PC-9 (cell line): ENCODE data around the gene GGT1.

Experiments
- EZH2 ChIP-seq: fragments of 200-600 bp; sonication (generic); IDR thresholded peaks from 2 replicates; pipeline ENCODE4 v1.8.0; 2017; ENCODE audit warnings: antibody characterized with exemption, low read depth
- TF ChIP-seq, protein P1 (sequence below): fragments of 200-600 bp; sonication (generic); conservative IDR thresholded peaks from 2 replicates; pipeline ENCODE4 v1.6.1; 2017; ENCODE audit warnings: mixed run types, antibody characterized with exemption, mild to moderate bottlenecking, moderate library complexity

DNA sequence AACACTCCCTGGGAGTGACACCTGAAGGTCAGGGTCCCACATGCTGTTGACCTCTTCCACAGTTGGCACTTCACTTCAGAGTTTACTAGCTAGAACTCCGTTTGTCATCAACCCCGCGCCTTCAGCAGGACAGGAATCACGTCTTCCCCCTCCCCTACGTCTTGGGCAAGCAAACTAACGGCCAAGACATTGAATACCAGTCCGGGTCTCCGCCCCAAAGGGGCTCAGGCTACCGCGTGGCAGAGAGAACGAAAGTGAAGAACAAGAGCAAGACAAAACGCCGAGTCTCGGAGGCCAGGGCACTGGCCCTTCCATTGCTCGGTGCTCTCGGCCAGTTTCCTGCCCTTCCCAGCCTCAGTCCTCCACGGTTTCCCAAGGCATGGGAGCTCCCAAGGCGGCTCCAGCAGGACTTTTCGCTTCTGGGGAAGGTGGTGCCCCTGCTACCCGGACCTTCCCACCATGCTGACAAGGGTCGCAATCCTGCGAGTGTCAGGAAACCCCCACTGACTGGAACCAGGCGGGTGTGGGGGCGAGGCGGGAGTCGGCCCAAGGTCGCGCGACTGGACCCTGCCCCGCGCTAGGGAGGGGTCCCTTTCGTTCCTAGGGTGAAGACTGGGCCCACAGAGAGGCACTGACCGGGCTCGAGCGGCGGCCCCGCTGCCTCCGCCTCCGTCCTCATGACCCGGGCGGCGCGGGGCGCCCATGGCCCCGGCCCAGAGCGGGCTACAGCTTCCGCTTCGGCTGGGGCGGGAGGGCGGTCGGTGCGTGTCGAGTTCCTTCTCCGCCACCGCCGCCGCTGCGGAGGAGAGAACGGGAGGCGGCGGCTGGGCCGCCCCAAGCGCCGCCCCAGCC is 48.5 kb upstream of the GGT1 start, which contains the start of gene GUCD1:
- TF ChIP-seq EZH2, result no peak
- TF ChIP-seq, protein P1, sequence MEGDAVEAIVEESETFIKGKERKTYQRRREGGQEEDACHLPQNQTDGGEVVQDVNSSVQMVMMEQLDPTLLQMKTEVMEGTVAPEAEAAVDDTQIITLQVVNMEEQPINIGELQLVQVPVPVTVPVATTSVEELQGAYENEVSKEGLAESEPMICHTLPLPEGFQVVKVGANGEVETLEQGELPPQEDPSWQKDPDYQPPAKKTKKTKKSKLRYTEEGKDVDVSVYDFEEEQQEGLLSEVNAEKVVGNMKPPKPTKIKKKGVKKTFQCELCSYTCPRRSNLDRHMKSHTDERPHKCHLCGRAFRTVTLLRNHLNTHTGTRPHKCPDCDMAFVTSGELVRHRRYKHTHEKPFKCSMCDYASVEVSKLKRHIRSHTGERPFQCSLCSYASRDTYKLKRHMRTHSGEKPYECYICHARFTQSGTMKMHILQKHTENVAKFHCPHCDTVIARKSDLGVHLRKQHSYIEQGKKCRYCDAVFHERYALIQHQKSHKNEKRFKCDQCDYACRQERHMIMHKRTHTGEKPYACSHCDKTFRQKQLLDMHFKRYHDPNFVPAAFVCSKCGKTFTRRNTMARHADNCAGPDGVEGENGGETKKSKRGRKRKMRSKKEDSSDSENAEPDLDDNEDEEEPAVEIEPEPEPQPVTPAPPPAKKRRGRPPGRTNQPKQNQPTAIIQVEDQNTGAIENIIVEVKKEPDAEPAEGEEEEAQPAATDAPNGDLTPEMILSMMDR, result no peak
